ENCODE data around the gene FAAP20. TPM values are rescaled to one million over a fixed set of nuclear protein-coding genes. Genes with fewer than 3 reads are reported as not detected.

Gene FAAP20
- total RNA-seq, 1 donor from 2014 or later: 63.8 TPM

GRCh38 chr1:2227346-2228156, 33.0 kb upstream of the FAAP20 start:
- Mint-ChIP-seq H3K27ac (no peak overlapping the region), H3K4me1 (ENCODE audit: low read depth) (peaks cover 17% of the 10 kb centered on the region), H3K36me3 (ENCODE audit: low read depth) (peaks cover 28% of the 10 kb centered on the region), H3K4me3 (ENCODE audit: low read depth) (peak overlapping the region; percentile 58), H3K9me3 (no peaks in the 10 kb centered on the region), H3K27me3 (ENCODE audit: low read depth) (peaks cover 2% of the 10 kb centered on the region)
- intact Hi-C loops (cut with micrococcal nuclease): loop anchor here (1.0 kb wide), 1 partner anchor 22 kb away; no protein-coding TSS in a partner anchor
- peak; percentile 96 for DNase-seq (ENCODE audit: low spot score)

- H3K27me3 Mint-ChIP-seq (ENCODE audit: low read depth): peaks cover 2% of the 10 kb centered on the region
- DNase-seq (ENCODE audit: low spot score): no peak
- H3K27ac Mint-ChIP-seq: peak overlapping the region; percentile 78
- H3K9me3 Mint-ChIP-seq: no peaks in the 10 kb centered on the region
- intact Hi-C loops (cut with micrococcal nuclease): loop anchor here (1.0 kb wide), 1 partner anchor 21 kb away; no protein-coding TSS in a partner anchor
- peaks cover 10% of the 10 kb centered on the region for H3K4me1 Mint-ChIP-seq (ENCODE audit: low read depth)
- H3K36me3 Mint-ChIP-seq (ENCODE audit: low read depth): peaks cover 24% of the 10 kb centered on the region
- H3K4me3 Mint-ChIP-seq (ENCODE audit: low read depth): peak overlapping the region; percentile 68
Measured at GRCh38 chr1:2226525-2227345, 32.2 kb upstream of the FAAP20 start.

GRCh38 chr1:2224631-2225428, 30.3 kb upstream of the FAAP20 start:
- no peak overlapping the region for H3K4me3 Mint-ChIP-seq (ENCODE audit: low read depth)

GRCh38 chr1:2224170-2224584, 29.6 kb upstream of the FAAP20 start:
- no peaks in the 10 kb centered on the region for H3K9me3 Mint-ChIP-seq

More at GRCh38 chr1:2224631-2225428, 30.3 kb upstream of the FAAP20 start:
- Mint-ChIP-seq H3K9me3 (no peaks in the 10 kb centered on the region), H3K27ac (no peak overlapping the region), H3K27me3 (ENCODE audit: low read depth) (peaks cover 4% of the 10 kb centered on the region), H3K36me3 (ENCODE audit: low read depth) (peaks cover 10% of the 10 kb centered on the region), H3K4me1 (ENCODE audit: low read depth) (peaks cover 1% of the 10 kb centered on the region)
- intact Hi-C loops (cut with micrococcal nuclease): no loop called here
- DNase-seq (ENCODE audit: low spot score): no peak

GRCh38 chr1:2221271-2221670, 26.7 kb upstream of the FAAP20 start:
- Mint-ChIP-seq H3K36me3 (ENCODE audit: low read depth) (no peaks in the 10 kb centered on the region), H3K9me3 (no peaks in the 10 kb centered on the region), H3K4me3 (ENCODE audit: low read depth) (no peak overlapping the region), H3K27ac (no peak overlapping the region), H3K4me1 (ENCODE audit: low read depth) (peaks cover 1% of the 10 kb centered on the region), H3K27me3 (ENCODE audit: low read depth) (peaks cover 10% of the 10 kb centered on the region)
- no peak for DNase-seq (ENCODE audit: low spot score)
- intact Hi-C loops (cut with micrococcal nuclease): no loop called here

More at GRCh38 chr1:2224170-2224584, 29.6 kb upstream of the FAAP20 start:
- no peak for DNase-seq (ENCODE audit: low spot score)
- Mint-ChIP-seq H3K27ac (no peak overlapping the region), H3K27me3 (ENCODE audit: low read depth) (peaks cover 4% of the 10 kb centered on the region), H3K36me3 (ENCODE audit: low read depth) (peaks cover 3% of the 10 kb centered on the region), H3K4me1 (ENCODE audit: low read depth) (peaks cover 1% of the 10 kb centered on the region), H3K4me3 (ENCODE audit: low read depth) (no peak overlapping the region)
- intact Hi-C loops (cut with micrococcal nuclease): no loop called here

GRCh38 chr1:2216767-2217058, 22.1 kb upstream of the FAAP20 start:
- Mint-ChIP-seq H3K9me3 (no peaks in the 10 kb centered on the region), H3K36me3 (ENCODE audit: low read depth) (no peaks in the 10 kb centered on the region), H3K27ac (no peak overlapping the region), H3K27me3 (ENCODE audit: low read depth) (peaks cover 9% of the 10 kb centered on the region), H3K4me3 (ENCODE audit: low read depth) (no peak overlapping the region), H3K4me1 (ENCODE audit: low read depth) (no peaks in the 10 kb centered on the region)
- intact Hi-C loops (cut with micrococcal nuclease): no loop called here
- DNase-seq (ENCODE audit: low spot score): no peak

GRCh38 chr1:2215909-2216766, 21.6 kb upstream of the FAAP20 start:
- DNase-seq (ENCODE audit: low spot score): no peak
- Mint-ChIP-seq H3K27me3 (ENCODE audit: low read depth) (peaks cover 7% of the 10 kb centered on the region), H3K9me3 (no peaks in the 10 kb centered on the region), H3K4me3 (ENCODE audit: low read depth) (no peak overlapping the region), H3K36me3 (ENCODE audit: low read depth) (no peaks in the 10 kb centered on the region), H3K27ac (no peak overlapping the region), H3K4me1 (ENCODE audit: low read depth) (no peaks in the 10 kb centered on the region)
- intact Hi-C loops (cut with micrococcal nuclease): no loop called here

GRCh38 chr1:2215329-2215728, 20.8 kb upstream of the FAAP20 start:
- no peak overlapping the region for H3K4me3 Mint-ChIP-seq (ENCODE audit: low read depth)
- no peaks in the 10 kb centered on the region for H3K4me1 Mint-ChIP-seq (ENCODE audit: low read depth)
- H3K9me3 Mint-ChIP-seq: no peaks in the 10 kb centered on the region
- DNase-seq (ENCODE audit: low spot score): no peak
- intact Hi-C loops (cut with micrococcal nuclease): no loop called here
- H3K27me3 Mint-ChIP-seq (ENCODE audit: low read depth): peaks cover 7% of the 10 kb centered on the region
- no peaks in the 10 kb centered on the region for H3K36me3 Mint-ChIP-seq (ENCODE audit: low read depth)
- H3K27ac Mint-ChIP-seq: no peak overlapping the region

- no peaks in the 10 kb centered on the region for H3K9me3 Mint-ChIP-seq
- intact Hi-C loops (cut with micrococcal nuclease): no loop called here
- H3K27ac Mint-ChIP-seq: no peak overlapping the region
- no peaks in the 10 kb centered on the region for H3K36me3 Mint-ChIP-seq (ENCODE audit: low read depth)
- peaks cover 7% of the 10 kb centered on the region for H3K27me3 Mint-ChIP-seq (ENCODE audit: low read depth)
- H3K4me1 Mint-ChIP-seq (ENCODE audit: low read depth): no peaks in the 10 kb centered on the region
- no peak for DNase-seq (ENCODE audit: low spot score)
- no peak overlapping the region for H3K4me3 Mint-ChIP-seq (ENCODE audit: low read depth)
Measured at GRCh38 chr1:2214541-2215241, 20.1 kb upstream of the FAAP20 start.

- Mint-ChIP-seq H3K4me3 (ENCODE audit: low read depth) (no peak overlapping the region), H3K9me3 (no peaks in the 10 kb centered on the region), H3K4me1 (ENCODE audit: low read depth) (no peaks in the 10 kb centered on the region), H3K27ac (no peak overlapping the region), H3K36me3 (ENCODE audit: low read depth) (no peaks in the 10 kb centered on the region), H3K27me3 (ENCODE audit: low read depth) (peaks cover 3% of the 10 kb centered on the region)
- intact Hi-C loops (cut with micrococcal nuclease): no loop called here
- DNase-seq (ENCODE audit: low spot score): no peak
Measured at GRCh38 chr1:2213576-2214505, 19.3 kb upstream of the FAAP20 start.
